Measurements from ENCODE around the gene KIAA0232.
A peak's percentile ranks its signal among the peaks of the same experiment; 100 is the strongest.

Gene KIAA0232

DNA sequence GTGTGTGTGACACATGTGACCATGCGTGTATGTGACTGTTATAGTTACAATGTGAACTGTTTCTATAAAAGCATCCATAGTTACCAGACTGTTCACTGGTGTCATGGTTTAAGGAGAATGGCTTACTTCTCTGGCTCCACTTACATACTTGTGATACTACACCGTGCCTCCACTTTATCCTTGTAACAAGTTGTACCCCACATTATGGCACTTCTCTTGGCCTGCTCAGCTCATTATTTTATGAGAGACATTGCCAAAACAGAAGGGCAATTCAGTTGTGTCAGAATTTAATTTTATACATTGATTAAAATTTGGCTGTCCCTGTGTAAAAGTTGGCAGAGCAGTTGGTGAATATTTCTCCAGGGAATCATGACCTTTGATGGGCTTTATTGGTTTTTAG is 64.7 kb downstream of the KIAA0232 start:
- no peak for DNase-seq (ENCODE audit: low read depth in 2 of 2)

DNA sequence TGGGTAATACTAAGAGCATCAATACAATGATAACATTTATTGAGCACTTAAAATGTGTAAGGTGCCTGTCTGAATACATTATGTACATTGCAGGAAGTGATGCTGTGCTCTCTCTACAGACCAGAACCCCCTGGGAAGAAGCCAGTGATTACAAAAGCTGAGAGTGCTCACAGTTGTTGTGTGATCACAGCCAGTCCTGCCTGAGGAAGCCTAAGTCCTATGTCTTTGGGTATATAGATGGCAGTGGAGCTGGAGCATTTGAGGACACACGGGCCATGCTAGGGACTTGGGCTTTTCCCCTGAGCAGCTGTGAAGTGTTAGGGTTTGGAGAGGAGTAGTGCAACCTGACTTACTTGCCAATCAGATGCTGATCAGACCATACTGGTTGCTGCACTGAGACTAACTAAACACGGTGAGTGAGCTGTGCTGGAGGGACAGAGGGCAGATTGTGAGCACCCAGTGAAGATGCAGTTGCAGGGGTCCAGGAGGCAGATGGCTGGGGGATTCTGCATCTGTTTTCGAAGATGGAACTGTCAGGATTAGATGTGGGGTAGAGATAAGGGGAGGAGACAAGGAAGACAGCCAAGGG is 66.3 kb downstream of the KIAA0232 start:
- DNase-seq (ENCODE audit: low read depth in 2 of 2) = no peak

GRCh38 chr4:6849691-6850090 is 67.2 kb downstream of the KIAA0232 start:
- no peak for DNase-seq (ENCODE audit: low read depth in 2 of 2)

DNA sequence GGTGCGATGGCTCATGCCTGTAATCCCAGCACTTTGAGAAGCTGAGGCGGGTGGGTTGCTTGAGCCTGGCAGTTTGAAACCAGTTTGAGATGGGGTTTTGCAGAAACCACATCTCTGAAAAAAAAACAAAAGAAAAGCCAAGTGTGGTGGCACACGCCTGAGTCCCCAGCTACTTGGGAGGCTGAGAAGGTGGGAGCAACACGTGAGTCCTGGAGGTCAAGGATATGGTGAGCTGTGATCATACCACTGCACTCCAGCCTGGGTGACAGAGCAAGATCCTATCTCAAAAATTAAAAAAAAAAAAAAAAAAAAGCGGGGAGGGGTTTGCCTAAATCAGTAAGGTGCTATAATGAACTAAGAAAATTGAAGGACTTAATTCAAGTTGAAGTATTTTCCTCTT is 68.9 kb downstream of the KIAA0232 start:
- no peak for DNase-seq (ENCODE audit: low read depth in 2 of 2)

DNA sequence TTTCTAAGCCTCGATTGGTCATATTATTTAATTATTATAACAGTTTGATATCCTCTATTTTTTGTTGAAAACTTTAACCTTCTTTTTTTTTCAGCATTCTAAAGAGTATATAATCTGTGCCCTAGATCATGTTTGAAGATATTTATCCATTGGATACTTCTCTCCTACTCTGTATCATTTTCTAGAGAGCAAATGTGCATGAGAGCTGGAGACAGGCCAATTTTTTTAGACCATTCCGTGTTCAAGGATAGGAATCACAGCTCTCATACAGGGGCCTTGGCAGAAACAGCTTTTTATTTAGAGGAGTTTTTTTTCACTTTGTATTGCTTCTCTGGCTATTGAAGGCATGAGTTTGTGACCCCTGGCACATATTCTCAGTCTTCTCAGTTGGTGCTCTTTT is 69.4 kb downstream of the KIAA0232 start:
- DNase-seq (ENCODE audit: low read depth in 2 of 2) = no peak

DNA sequence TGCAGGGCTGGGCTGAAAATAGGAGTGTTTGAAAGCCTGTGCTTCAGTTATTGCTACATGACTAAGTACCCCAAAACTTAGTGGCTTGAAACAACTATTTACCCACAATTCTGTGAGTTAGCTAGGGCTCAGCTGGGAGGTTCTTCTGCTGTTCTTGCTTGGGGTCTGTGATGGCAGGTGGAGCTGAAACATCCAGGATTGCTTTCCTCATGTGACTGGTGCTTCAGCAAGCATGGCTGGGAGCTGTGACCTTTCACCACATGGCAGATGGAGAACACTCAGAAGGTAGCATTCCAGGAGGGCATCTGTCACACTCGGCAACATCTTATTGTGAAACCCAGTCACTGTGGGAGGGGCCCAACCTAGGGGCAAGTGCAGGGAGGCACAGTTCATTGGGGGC is 70.1 kb downstream of the KIAA0232 start:
- DNase-seq (ENCODE audit: low read depth in 2 of 2) = no peak

GRCh38 chr4:6854098-6854744 is 71.7 kb downstream of the KIAA0232 start:
- DNase-seq (ENCODE audit: low read depth in 2 of 2) = no peak

- peak in 1 of 2 donors; percentile 8 for DNase-seq (ENCODE audit: low read depth in 2 of 2)
These were observed 73.3 kb downstream of the KIAA0232 start for GRCh38 chr4:6855692-6856297.

- no peak for DNase-seq (ENCODE audit: low read depth in 2 of 2)
These were observed 73.9 kb downstream of the KIAA0232 start for GRCh38 chr4:6856391-6856790.

DNA sequence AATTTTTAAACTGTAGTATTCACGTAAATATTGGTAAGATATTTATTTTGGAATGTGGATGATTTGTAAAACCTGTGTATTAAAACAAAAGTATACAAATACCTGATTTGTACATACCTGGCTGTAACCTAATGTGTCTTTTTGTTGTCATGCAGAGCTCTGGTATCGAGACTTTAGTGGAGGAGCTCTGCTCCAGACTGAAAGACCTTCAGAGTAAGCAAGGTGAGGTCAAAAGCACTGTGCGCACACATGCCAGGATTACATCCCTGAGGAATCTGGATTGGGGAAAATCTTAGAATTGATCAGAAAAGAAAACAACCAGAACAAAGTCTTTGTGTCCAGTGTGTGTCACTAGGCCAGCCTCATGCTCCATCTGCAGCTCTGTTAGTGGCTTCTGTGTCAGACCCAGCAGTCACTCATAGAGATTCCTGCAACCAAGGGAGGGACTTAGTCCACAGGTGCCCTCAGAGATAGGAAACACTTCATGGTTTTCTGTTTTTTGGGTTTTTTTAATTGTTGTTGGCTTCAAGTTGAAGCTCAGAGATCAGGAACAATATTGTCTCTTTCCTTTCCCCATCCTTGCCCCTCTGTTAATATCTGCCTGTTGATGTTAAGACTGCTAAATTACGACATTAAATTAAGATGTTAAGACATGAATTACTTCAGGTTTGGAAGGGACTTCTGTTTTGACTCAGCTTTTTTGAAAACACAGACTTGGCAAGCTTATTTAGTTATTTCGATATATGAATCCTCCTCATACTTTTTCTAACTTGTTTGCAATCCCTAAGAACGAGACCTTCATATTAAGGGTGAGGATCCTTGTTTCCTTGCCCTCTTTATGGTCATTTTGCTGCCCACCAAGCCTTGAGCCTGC is 74.7 kb downstream of the KIAA0232 start:
- DNase-seq (ENCODE audit: low read depth in 2 of 2) = no peak

- no peak for DNase-seq (ENCODE audit: low read depth in 2 of 2)
These were observed 76.5 kb downstream of the KIAA0232 start for GRCh38 chr4:6858997-6859396.

DNA sequence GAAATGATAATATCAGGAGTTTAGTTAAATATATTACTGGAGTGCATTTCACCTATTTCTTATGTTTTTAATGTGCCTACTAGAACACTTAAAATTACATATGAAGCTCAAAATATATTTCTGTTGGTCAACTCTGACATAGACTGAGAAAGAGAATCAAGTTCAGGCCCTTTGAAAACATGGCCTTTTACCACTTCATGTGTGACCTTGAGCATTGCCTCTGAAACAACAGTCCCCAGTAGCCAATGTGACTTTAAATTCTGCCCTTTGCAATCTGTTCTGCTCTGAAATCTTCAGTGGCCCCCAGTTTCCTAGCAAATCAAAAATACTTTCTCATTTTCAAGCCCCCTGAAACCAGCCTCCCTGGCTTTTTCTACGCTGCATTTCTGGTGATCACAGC is 77.0 kb downstream of the KIAA0232 start:
- DNase-seq (ENCODE audit: low read depth in 2 of 2) = no peak

GRCh38 chr4:6868386-6868785 is 85.9 kb downstream of the KIAA0232 start:
- DNase-seq (ENCODE audit: low read depth in 2 of 2) = no peak

DNA sequence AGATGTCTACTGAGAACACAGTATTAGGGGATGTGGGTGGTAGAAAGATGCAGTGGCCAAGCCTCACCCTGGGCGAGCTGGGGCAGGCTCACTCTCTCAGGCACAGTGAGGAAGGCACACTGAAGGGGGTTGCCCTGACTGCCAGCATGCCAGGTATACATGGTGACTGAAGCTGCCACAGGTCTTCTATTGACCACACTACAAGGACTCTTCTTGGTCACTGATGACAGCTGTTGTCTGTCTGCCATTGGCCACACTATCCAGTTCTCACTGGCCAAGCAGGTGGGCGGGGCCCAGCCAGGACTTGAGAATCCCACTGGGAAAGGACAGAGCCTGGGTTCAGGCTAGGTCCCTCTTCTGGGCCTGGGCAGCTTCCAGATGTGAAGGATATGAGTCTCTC is 87.4 kb downstream of the KIAA0232 start:
- DNase-seq (ENCODE audit: low read depth in 2 of 2) = no peak

GRCh38 chr4:6873291-6873690 is 90.8 kb downstream of the KIAA0232 start:
- no peak for DNase-seq (ENCODE audit: low read depth in 2 of 2)

DNA sequence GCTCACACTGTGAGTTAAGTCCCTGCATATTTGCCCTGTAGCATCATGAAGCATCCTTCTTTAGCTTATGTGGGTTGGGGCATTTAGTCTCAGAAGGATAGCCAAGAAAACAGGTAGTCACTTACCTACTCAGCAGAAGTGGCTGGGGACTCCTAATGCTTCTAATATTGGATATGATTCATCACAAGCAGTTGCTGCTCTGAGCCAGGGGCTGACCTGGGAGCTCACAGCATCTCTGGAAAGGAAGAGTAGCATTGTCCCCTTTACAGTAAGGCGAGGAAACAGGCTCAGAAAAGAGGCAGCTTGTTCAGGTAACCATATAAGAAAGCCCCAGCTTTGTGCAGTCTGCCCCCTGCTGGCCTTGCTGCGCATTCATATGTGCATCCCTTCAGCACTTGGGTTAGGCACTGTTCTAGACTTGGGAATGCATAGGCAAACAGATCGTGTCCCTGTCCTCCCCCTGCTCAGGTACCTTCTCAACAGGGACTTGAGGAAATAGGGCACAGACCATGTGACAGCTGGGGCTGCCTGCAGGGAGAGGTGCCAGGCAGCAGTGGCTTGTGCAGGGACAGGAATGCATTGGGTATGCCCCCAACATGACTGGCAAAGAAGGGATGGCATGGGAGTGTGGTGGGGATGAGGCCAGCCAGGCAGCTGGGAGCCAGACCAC is 91.4 kb downstream of the KIAA0232 start:
- peak; percentile 59 to 72 for DNase-seq (ENCODE audit: low read depth in 2 of 2)

GRCh38 chr4:6874981-6875380 is 92.5 kb downstream of the KIAA0232 start:
- no peak for DNase-seq (ENCODE audit: low read depth in 2 of 2)

GRCh38 chr4:6875431-6875831 is 92.9 kb downstream of the KIAA0232 start:
- DNase-seq (ENCODE audit: low read depth in 2 of 2) = no peak

GRCh38 chr4:6876440-6876839 is 93.9 kb downstream of the KIAA0232 start:
- DNase-seq (ENCODE audit: low read depth in 2 of 2) = no peak

- DNase-seq (ENCODE audit: low read depth in 2 of 2) = no peak
These were observed 94.5 kb downstream of the KIAA0232 start for GRCh38 chr4:6877067-6877466.

DNA sequence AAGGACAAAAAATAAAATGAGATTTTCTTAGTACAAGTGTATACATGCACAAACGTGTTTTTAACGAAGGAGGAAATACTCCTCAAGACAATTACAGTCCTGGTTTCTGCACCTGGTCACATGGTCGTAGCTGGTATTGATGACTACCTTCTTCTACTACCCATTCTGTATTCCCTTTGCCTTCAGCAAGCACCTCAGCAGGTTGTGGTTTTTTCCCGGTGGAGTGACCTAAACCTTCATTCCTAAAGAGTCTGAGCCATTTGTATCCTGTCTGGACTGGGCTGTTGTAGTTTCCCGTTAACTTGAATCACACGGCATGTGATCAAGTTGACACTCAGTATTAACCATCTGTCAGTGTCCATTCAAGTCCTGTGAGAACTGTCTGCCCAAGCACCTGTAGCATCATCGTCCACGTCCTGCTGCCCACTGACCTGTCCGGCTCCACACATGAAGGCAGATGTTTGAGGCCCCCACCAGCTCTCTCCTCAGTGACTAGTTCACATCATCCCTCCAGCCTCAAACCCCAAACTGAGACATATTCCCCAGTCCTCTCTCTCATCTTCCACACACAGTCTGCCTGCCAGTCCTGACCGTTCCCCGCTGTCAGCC is 96.0 kb downstream of the KIAA0232 start:
- no peak for DNase-seq (ENCODE audit: low read depth in 2 of 2)

- DNase-seq (ENCODE audit: low read depth in 2 of 2) = no peak
These were observed 98.2 kb downstream of the KIAA0232 start for GRCh38 chr4:6880691-6881090.
